Esophagus muscularis mucosa (tissue), 3 donors: ENCODE results near the gene SYPL2.

Experiments
- POLR2AphosphoS5 ChIP-seq, 2 donors: sonication (generic); formaldehyde crosslinking; IDR thresholded peaks; one replicate each; pipeline ENCODE4 v1.6.1; 2017; ENCODE audit warnings: antibody characterized with exemption in 2 of 2
- TF ChIP-seq, protein P1 (sequence below), 3 experiments: fragments of 200-600 bp in 2 of 3; fragments of 450-650 bp in 1 of 3; sonication (generic) in 2 of 3; IDR thresholded peaks; one replicate each; pipeline ENCODE4 v1.5.1; 2017 to 2019; ENCODE audit warnings: antibody characterized with exemption in 3 of 3, mild to moderate bottlenecking in 2 of 3, moderate library complexity in 1 of 3

DNA sequence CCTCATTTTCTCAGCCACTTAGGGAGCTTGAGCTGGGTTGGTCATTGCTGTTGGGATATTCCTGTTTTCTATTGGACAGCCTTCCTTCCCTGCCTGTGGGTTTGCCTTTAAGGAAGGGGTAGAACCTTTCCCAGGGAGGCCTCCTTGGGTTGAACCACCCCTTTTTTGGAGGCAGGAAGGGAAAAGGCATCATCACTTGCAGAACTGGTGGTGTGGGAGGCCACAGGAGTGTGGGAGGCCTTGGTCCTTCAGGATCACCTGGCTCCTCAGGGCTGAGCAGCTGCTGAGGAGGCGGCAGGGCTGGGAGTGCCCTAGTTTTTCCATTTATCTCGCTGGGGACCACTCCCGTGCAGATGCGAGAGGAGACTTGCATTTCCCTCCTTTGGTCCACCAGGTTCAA, 26.9 kb downstream of the SYPL2 start:
- TF ChIP-seq, protein P1, sequence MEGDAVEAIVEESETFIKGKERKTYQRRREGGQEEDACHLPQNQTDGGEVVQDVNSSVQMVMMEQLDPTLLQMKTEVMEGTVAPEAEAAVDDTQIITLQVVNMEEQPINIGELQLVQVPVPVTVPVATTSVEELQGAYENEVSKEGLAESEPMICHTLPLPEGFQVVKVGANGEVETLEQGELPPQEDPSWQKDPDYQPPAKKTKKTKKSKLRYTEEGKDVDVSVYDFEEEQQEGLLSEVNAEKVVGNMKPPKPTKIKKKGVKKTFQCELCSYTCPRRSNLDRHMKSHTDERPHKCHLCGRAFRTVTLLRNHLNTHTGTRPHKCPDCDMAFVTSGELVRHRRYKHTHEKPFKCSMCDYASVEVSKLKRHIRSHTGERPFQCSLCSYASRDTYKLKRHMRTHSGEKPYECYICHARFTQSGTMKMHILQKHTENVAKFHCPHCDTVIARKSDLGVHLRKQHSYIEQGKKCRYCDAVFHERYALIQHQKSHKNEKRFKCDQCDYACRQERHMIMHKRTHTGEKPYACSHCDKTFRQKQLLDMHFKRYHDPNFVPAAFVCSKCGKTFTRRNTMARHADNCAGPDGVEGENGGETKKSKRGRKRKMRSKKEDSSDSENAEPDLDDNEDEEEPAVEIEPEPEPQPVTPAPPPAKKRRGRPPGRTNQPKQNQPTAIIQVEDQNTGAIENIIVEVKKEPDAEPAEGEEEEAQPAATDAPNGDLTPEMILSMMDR (IDR thresholded peaks at IDR 0.05) = no peak
- TF ChIP-seq POLR2AphosphoS5 (IDR thresholded peaks at IDR 0.05) = no peak
